ENCODE data around the gene WNT4.
A peak's percentile ranks its signal among the peaks of the same experiment; 100 is the strongest.

Gene WNT4

DNA sequence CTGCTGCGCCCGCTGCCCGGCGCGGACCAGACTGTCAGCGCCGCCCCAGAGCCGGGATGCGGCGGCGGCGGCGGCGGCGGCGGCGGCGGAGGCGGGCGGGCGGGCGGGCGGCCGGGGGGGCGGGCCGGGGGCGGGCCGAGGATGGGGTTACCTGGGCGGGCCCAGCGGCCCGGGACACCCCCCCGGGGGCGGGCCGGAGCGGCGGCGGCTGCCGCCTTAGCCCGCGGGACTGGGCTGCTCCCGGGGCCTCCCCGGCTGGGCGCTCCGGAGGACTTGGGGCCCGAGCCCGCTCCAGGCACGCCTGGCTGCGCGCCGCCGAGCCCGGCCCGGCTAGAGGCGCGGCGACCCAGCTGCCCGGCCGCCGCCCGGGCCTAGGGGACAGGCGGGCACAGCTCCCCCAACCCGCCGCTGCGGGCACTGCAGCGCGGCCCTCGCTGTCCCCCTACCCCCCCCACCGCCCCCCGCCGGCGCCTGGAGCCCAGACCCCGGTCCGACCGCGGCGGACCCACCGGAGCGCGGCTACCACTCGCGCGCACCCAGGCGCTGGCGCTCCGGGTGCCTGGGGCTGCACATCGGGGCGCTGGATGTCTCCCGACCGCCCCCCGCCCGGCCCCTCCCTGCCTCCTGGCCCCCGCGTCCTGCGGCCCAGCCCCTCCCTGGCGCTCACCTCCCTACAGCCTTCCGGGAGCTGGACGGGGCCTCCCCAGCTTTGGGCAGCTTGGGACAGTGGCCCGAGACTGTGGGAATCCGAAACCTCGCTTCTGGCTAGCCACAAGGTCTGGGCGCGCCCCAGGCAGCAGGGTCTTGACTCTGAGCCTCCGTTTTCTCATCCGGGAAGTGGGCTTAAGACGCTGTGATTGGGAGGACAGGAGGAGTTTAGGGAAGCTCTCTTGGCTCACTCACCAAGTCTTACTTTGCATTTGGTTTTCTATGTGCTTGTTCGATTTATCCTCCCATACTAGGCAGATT is at the start of gene WNT4:
TSS of gene WNT4 (minus strand) at position 33 of the 969 bp plus-strand sequence. CDS start 175 bp downstream, outside the sequence.
- DNase-seq: peak in 1 of 2 experiments; percentile 41

DNA sequence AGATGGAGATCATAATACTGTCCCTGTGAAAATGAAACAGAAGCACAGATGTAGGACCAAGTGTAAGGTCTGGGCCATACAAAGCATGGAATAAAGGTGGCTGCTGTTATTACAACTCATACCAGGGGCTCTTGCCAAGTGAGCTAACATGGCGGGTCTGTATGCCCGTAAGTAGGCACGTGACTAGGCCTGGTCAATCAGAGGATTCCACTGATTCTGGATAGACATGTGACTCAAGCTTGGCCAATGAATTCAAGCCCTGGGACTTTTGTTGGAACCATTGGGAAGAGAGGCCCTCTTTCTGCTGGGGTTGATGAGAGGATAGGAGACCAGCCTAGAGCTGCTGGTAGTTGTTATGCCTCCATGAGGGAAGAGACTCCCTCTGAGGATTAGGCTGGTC is 47.8 kb upstream of the WNT4 start:
- DNase-seq: no peak

DNA sequence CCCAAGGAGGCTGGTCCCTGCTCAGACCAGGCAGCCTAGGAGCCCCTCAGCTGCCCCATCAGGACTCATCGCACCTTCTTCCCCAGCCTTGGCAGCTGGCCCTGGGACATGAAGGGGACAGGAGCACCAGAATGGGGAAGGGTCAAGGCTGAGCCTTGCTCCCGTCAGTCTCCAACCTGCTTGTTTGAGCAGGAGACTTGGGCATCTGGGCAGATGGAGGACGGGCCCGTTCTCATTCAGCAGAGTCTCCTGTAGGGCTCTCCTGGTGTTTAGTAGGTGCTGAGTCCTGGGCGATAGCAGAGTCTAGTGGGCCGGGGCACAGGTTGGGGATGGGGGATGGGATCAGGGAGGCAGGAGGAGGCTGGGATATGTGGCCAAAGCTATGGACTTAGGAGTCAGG is 47.4 kb upstream of the WNT4 start:
- no peak for DNase-seq

DNA sequence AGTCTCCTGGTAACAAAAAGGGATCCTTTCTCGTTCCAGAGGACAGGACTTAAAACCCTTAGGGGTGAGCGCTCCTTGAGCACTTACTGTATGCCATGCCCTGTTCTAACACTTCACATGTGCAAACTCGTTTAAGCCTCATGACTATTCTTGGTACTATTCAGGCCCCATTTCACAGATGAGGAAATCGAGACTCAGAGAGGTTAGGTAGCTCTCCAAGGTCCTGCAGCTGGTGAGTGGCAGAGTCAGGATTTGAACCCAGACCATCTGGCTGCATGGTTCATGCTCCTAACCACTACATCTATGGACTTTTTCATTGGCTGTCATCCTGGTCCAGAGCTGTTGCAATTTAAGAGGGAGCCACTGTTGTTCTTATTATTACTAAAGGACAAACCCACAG is 46.7 kb upstream of the WNT4 start:
- DNase-seq: no peak

DNA sequence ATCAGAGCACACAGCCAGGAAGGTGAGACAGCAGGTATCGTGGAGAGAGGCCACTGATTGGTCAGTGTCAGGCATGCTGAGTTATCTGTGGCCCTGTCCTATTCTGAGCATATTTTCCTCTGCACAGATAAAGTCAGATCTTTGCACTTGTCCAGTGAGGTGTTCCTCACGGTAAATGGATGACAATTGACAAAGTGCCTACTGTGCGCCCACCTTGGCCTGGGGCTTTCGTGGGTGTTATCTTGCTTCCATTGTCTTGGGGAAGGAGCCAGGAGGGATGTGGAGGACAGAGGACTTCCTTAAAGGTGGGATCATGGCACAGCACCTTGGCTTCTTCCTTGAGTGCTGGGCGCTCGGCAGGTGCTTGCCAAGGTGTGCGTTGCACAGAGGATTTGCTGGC is 46.0 kb upstream of the WNT4 start:
- DNase-seq: no peak

DNA sequence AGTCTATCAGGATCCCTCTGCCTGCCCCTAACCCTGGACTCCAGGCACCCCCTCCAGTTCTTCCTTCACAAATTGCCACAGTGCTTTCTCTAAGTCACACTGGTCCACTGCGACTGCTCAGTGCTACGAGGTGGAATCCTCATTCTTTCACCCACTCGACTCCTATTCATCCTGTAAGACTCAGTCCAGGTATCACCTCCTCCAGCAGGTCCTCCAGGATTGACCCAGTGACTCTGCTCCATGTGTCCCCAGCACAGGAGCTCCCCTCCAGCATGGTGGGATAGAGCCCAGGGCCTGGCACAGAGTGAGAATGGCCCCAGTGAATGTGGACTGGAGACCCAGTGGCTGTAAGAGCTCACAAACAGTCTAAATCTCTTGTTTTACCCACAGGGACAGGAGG is 45.5 kb upstream of the WNT4 start:
- no peak for DNase-seq

DNA sequence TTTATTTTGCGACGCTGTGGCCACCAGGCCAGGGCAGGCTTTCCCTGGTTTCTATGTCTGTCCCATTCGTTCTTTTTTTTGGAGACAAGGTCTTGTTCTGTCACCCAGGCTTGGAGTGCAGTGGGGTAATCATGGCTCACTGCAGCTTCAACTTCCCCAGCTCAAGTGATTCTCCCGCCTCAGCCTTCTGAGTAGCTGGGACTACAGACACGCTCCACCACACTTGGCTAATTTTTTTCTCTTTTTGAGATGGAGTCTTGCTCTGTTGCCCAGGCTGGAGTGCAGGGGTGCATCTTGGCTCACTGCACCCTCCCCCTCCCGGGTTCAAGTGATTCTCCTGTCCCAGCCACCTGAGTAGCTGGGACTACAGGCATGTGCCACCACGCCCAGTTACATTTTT is 43.4 kb upstream of the WNT4 start:
- no peak for DNase-seq

DNA sequence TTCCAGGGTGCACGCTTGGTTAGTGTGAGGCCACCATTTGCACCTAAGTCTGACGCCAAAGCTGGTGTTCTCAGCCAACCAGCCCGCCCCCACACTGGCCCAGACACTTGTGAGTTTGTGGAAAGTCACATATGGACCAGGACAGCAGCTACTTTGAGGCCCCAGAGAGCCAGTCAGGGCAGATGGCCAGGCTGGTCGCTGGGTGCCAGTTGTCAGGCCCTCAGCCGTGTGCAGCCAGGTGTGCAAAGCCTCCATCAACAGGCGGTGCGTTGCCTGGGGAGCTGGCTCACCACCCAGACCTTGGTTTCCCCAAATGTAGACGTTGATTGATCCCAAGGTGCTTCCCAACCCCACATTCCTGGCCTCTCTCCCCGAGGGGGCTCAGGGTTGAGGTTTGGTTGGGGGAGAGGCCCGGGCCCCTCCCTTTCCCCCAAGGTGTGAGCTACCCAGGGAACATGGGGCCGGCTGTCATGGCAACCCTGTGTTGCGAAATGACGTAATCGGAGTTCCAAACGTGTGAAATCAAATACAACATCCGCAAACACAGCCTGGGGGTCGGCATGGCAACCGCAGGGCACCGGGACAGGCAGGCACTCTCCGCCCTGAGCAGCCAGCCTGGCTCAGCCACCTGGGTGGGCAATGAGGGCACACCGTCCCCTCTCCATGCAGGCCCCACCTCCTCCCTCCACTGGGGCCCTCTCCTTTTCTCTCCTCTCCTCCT is 42.2 kb upstream of the WNT4 start:
- peak; percentile 33 to 56 for DNase-seq

DNA sequence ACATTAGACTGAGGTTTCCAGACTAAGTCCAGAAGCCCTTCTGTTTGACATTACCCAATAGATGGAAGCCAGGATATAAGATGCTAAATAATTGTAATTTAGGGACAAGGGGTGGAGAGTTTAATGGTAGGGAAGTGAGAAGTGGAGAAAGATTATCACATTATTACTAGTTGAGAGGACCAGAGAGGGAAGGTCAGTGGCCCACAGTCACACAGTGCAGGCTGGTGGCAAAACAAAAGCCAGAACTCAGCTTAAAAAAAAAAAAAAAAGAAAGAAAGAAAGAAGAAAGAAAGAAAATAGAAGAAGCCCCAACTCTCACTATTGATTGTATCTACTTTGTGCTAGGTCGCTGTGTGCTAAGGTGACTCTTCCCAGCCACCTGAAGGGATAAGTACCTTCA is 41.6 kb upstream of the WNT4 start:
- DNase-seq: no peak

DNA sequence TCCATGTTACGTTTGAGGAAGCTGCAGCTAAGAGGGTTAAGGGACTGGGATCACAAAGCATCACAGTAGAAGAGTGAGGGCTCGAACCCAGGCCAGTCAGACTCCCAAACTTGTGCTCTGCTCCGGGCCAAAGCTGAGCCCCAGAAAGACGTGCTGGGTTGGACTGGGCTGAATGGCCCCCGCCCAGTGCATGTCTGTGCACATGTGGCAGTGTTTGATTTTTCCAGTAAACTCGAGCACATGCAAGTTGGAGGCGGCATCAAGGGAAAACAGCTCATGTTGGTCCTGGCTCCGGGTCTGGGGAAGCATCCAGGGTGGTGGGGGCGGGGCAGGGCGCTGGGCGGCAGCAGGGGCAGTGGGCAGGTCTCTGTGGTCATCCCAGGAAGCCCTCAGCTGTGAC is 39.8 kb upstream of the WNT4 start:
- DNase-seq: no peak

DNA sequence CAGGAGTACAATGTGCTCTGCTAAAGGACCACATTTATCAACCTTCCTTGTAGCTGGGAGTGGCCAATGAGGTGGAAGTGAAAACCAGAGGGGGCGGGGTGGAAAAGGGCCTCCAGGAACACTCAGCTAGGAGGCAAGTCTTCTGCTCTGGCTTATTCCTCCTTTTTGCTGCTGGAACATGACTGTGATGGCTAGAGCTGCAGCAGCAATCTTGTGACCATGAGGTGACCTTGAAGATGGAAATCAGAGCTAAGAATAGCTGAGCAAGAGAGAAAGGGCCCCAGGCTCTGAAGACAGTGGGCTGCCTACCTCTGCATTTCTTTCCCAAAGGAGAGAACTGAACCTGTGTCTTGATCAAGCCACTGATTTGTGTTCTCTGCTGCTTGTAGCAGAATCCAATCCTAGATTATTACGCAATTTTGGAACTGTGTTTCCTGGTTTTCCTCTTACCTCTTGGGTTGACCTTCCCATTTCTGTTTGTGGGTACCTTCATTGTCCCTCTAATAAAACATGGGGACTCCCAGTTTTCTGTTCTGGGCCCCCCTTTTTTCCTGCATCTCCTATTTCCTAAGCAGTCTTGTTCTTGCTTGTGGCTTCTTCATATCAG is 36.4 kb upstream of the WNT4 start:
- DNase-seq: no peak

DNA sequence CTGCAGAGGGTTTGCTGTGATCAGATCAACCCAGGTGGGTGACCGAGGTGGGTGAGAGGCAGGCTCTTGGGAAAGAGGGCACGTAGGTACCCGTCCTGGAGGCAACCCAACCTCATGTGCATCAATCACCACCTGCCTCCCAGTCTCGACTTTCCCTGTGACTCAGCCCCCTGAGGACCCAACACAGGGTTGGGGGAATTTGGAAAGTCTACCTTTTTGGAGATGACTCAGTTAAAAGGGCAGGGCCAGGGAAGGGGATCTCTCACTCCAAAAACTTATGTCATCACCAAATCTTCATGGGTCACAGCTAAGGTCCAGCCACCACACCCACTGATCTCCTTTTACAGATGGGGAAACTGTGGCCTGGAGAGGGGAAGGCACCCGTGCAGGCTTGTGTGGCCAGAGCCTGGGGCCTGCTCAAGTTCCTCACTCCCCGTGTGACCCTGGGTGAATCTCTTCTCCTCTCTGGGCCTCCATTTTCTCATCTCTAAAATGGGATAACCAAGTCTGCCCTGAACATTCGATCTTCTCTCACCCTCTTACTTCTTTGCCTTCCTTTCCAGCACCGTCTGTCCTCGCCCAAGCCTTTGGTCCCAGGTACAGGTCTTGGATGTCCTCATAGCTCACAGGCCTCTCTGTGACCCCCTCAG is 34.6 kb upstream of the WNT4 start:
- no peak for DNase-seq

DNA sequence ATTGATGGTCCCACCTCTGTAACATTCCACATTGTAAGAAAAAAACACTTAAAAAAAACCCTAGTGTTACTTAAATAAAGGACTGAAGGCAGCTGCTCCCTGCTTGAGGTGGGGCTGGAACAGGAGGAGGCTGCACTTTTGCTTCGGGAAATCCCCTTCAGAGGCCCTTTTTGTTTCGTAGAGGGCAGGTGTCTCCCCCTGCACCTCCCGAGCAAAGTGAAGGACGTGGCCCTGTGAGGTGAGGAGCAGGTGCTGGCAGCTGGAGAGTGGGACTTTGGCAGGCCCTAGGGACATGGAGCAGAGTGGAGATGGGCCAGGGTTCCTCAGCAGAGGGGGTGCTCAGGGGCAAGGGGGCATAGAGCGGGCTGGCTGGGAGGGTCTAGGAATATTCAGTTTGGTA is 33.4 kb upstream of the WNT4 start:
- no peak for DNase-seq

DNA sequence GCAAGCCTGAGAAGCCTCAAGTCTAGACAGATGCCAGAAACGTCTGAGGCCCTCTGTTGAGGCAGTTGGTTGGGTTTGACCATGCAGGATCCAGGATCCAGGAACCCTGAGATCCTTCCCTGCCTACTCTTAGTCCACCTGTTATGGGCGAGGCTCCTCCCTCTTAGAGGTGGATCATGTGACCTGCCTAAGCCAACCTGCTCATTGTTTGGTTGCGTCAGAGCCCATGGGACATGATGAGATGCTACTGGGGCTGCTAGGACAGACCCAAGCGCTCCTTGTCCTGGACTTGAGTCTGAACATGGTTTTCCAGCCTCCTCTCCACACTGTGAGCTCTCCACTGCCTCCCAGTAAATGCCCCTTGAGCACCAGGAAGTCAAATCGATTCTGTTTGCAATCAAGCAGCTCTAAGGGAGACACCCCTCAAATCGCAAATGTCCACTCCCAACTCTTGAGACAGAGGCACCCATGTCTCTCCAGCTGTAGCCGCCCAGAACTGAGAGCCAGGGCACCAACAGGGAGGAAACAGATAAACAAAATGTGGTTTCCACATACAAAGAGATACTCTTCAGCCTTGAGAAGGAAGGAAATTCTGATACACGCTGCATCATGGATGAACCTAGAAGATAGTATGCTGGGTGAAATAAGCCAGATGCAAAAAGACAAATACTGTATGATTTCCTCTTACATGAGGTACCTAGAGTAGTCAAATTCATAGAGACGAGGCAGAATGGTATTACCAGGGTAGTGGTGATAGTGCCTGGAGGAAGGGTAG is 31.7 kb upstream of the WNT4 start:
- no peak for DNase-seq

DNA sequence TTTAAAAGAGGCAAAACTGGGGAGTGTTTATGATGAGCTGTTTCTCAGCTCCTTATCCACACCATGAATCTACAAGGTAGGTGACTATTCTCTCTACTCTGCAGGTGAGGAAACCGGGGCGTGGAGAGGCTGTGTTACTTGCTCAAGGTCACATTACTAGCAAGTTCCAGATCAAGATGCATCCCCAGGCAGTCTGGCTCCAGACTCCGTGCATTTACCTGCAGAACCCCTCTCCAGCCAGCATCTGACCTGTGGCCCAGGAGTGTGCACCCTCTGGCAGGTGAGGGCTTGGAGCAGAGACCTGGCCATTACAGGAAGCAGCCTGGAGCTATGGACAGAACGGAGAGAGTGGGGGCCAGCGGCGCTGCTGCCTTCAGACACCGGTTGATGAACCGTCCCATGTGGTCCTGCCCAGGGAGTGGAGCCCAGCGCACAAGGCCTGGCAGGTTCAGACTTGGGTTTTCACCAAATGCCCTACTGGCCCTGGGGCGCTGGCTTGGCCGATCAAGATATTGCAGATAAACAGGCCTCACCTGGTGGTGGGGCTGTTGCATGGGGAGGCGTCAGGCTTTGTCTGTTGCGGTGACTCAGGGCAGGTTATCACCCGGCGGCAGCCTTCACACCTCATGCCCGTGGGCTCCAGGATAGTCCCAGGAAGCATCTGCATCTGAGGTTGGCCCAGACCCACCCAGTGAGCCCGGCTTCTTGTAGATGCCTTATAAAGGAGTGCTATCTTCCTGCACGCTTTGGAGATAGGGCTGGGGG is 29.2 kb upstream of the WNT4 start:
- no peak for DNase-seq

DNA sequence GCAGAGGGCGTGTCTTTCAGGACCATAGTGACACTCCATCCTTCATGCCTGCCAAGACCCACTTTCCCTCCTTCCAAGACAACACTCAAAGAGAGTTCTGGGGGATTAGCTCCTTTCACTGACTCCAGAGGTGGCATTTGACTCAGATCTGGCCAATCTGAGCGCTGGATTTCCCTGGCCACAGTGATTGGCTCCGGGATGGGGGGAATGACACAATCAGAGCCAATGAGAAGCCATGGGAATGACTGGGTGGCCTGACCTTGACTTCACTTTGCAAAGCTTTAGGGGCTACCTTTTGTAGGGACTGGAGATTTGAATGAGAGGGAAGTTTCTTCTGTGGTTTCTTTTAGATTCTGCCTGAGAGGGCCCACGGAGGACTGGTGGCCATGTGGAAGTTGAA is 26.9 kb upstream of the WNT4 start:
- no peak for DNase-seq

DNA sequence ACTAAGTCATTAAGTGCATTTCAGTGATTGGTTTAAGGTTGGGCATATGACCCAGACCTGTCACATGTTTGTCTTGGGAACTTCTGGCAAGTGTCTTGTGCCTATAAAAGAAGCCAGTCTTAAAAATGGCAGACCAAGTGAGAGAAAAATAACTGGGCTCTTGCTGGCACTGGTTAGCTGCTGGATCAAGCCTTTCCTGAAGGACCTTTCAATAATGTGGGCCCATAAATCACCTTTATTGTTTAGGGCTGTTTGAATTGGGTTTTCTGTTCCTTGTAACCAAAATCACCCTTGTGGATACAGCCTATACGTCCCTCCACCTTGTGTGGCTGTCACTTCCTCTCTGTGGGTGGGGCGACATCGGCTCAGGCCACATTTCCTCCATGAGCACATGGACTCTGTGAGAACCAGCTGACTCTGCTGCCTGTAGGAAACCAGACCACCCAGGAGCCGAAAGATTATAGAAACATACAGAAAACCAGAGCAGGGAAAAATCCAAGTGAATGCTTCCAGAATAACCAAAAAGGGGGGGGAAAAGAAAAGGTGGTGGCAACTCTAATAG is 25.6 kb upstream of the WNT4 start:
- no peak for DNase-seq

DNA sequence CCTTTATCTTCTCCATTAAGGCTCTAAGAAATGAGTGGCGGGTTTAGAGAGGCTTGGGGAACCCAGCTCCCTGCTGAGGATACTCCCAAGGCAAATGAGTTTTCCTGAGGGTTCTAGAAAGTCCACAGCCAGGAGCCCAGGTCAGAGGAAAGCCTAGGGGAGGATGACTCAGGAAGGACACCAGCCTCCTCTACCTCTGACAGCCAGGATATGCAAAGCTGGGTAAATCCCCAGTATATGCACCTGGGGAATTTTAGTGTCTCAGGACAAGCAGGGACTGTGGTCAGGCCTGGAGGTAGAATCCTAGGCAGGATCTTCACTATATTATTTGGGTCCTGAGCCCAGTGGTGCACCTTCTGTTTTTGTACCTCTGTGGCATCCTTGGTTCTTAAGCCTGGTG is 23.5 kb upstream of the WNT4 start:
- no peak for DNase-seq

DNA sequence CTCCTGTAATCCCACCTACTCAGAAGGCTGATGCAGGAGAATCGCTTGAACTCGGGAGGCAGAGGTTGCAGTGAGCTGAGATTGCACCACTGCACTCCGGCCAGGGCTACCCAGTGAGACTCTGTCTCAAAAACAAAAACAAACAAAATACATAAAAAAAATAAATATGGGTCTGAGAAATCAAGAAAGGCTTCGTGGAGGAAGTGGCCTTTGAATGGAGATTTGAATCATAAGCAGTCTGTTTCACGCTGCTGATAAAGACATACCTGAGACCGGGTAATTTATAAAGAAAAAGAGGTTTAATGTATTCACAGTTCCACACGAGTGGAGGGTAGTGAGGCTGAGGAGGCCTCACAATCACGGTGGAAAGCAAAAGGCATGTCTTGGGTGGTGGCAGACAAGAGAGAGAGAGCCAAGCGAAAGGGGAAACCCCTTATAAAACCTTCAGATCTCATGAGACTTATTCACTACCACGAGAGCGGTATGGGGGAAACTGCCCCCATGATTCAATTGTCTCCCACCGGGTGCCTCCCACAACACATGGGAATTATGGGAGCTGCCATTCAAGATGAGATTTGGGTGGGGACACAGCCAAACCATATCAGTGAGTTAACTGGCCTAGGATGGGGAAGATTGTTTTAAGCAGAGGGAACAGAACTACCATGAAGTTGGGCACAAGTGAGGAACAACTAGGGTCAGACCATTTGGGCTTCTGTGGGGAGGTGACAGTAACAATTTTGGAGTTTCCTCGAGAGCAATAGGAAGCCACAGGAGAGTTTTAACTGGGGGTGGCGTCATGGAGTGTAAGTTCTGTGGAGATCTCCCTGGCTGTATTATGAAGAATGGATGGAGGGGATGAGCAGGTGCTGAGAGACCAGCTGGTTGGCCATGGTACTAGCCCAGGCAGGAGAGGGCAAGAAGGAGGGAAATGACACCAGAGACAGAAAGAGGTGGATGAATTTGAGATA is 22.2 kb upstream of the WNT4 start:
- DNase-seq: no peak

DNA sequence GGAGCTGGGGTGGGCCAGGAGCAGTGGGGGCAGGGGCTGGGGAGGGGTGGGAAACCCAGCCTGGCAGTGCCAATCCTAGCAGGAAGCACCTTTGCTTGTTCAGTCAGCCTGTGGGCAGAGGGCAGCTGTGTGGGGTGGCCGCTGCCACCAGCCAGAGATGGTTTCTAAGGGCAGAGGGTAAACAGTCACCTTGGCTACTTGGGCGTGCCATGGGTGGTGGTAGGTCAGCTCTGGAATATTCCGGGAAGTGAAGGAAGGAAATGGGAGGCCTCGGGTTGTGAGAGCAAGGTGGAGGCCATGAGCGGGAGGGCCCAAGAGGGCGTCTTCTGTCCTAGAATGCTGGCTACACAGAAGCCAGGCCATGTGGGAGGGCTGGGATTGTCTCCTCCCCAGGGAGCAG is 20.7 kb upstream of the WNT4 start:
- no peak for DNase-seq
